Esophagus squamous epithelium (tissue), 4 donors: Measurements from ENCODE around the gene RANBP1.

Experiments used
- CTCF ChIP-seq, 6 experiments: fragments of 450-650 bp in 4 of 6; fragments of 200-600 bp in 2 of 6; sonication (generic) in 2 of 6; IDR thresholded peaks; one replicate each; pipeline ENCODE4 v1.5.1; 2016 to 2019; ENCODE audit warnings: antibody characterized with exemption in 6 of 6, mild to moderate bottlenecking in 4 of 6, moderate library complexity in 4 of 6
- POLR2A ChIP-seq, 4 donors: fragments of 450-650 bp; IDR thresholded peaks; one replicate each; pipeline ENCODE4 v1.6.1; 2017; ENCODE audit warnings: antibody characterized with exemption in 4 of 4, mild to moderate bottlenecking in 4 of 4, moderate library complexity in 3 of 4

GRCh38 chr22:20153945-20154344 lies 38.0 kb downstream of the RANBP1 start:
- TF ChIP-seq POLR2A (IDR thresholded peaks at IDR 0.05) (no peak), CTCF (IDR thresholded peaks at IDR 0.05) (no peak)
